Trophoblast cell (in vitro differentiated cells and primary cell): ENCODE measurements around the gene CABYR.

Experiments
- DNase-seq, 2 donors: peaks; one replicate each; pipeline ENCODE4 v3.0.0-alpha.2; 2016
- H2AFZ ChIP-seq: 2 replicates; pipeline ENCODE4 v1.6.1; 2013; ENCODE audit warnings: low read length, moderate library complexity, mild to moderate bottlenecking; ENCODE audit not compliant: insufficient read depth, poor library complexity
- H2AK5ac ChIP-seq: 2 replicates; pipeline ENCODE4 v1.6.1; 2013; ENCODE audit warnings: mild to moderate bottlenecking, low read length
- H2BK120ac ChIP-seq: 2 replicates; pipeline ENCODE4 v1.6.1; 2013; ENCODE audit warnings: low read length, mild to moderate bottlenecking, moderate library complexity; ENCODE audit not compliant: insufficient read depth, poor library complexity
- H2BK12ac ChIP-seq: 2 replicates; pipeline ENCODE4 v1.6.1; 2013; ENCODE audit warnings: mild to moderate bottlenecking, low read length, moderate library complexity
- H2BK5ac ChIP-seq: 2 replicates; pipeline ENCODE4 v1.6.1; 2013; ENCODE audit warnings: low read length, low read depth, moderate library complexity, mild to moderate bottlenecking; ENCODE audit not compliant: poor library complexity
- H3K14ac ChIP-seq: 2 replicates; pipeline ENCODE4 v1.6.1; 2013; ENCODE audit warnings: mild to moderate bottlenecking, low read length
- H3K18ac ChIP-seq: 2 replicates; pipeline ENCODE4 v1.6.1; 2013; ENCODE audit warnings: mild to moderate bottlenecking, low read length
- H3K23ac ChIP-seq: 2 replicates; pipeline ENCODE4 v1.6.1; 2013; ENCODE audit warnings: low read length
- H3K27ac ChIP-seq: 2 replicates; pipeline ENCODE4 v1.5.1; 2013; ENCODE audit warnings: low read depth, mild to moderate bottlenecking, inconsistent platforms, low read length, moderate library complexity
- H3K27me3 ChIP-seq: 2 replicates; pipeline ENCODE4 v1.6.1; 2013; ENCODE audit warnings: inconsistent platforms, mild to moderate bottlenecking, low read length, moderate library complexity; ENCODE audit not compliant: insufficient read depth
- H3K36me3 ChIP-seq, 2 experiments: 1 replicate in 1 of 2; 2 replicates in 1 of 2; pipeline ENCODE4 v1.6.1; 2013; ENCODE audit warnings: low read length in 2 of 2, mild to moderate bottlenecking in 2 of 2, moderate library complexity in 1 of 2; ENCODE audit not compliant: insufficient read depth in 2 of 2, control insufficient read depth in 1 of 2
- H3K4ac ChIP-seq: 2 replicates; pipeline ENCODE4 v1.6.1; 2013; ENCODE audit warnings: low read depth, mild to moderate bottlenecking, low read length, moderate library complexity
- H3K4me1 ChIP-seq, 2 experiments: 1 replicate in 1 of 2; 2 replicates in 1 of 2; pipeline ENCODE4 v1.6.1; 2013; ENCODE audit warnings: low read length in 2 of 2, mild to moderate bottlenecking in 2 of 2, moderate library complexity in 1 of 2; ENCODE audit not compliant: insufficient read depth in 2 of 2, control insufficient read depth in 1 of 2
- H3K4me2 ChIP-seq: 2 replicates; pipeline ENCODE4 v1.6.1; 2013; ENCODE audit warnings: inconsistent platforms, mild to moderate bottlenecking, low read length, moderate library complexity
- H3K4me3 ChIP-seq: 2 replicates; pipeline ENCODE4 v1.5.1; 2013; ENCODE audit warnings: mild to moderate bottlenecking, low read depth, low read length, inconsistent platforms
- H3K79me1 ChIP-seq: one replicate; pipeline ENCODE4 v1.6.1; 2013; ENCODE audit warnings: low read length
- H3K79me2 ChIP-seq: 2 replicates; pipeline ENCODE4 v1.6.1; 2013; ENCODE audit warnings: low read length, mild to moderate bottlenecking; ENCODE audit not compliant: control insufficient read depth, insufficient read depth, poor library complexity
- H3K9ac ChIP-seq: 2 replicates; pipeline ENCODE4 v1.6.1; 2013; ENCODE audit warnings: mild to moderate bottlenecking, low read length
- H3K9me3 ChIP-seq: 2 replicates; pipeline ENCODE4 v1.6.1; 2013; ENCODE audit warnings: low read depth, mild to moderate bottlenecking, control low read depth, inconsistent platforms, low read length; ENCODE audit not compliant: insufficient read depth
- H4K12ac ChIP-seq: 2 replicates; pipeline ENCODE4 v1.6.1; 2013; ENCODE audit warnings: low read depth, mild to moderate bottlenecking, low read length, moderate library complexity
- H4K8ac ChIP-seq: 2 replicates; pipeline ENCODE4 v1.6.1; 2013; ENCODE audit warnings: low read depth, mild to moderate bottlenecking, low read length, moderate library complexity
- H4K91ac ChIP-seq: one replicate; pipeline ENCODE4 v1.6.1; 2013; ENCODE audit warnings: low read depth, mild to moderate bottlenecking, low read length, moderate library complexity
- WGBS: extraction: QIAGEN DNeasy Blood & Tissue Kit; methylation state at CpG from one replicate; pipeline ENCODE4 v1.1.7; 2013; ENCODE audit warnings: missing lambda C conversion rate; ENCODE audit not compliant: insufficient read length, insufficient coverage; ENCODE audit errors: extremely low coverage; 5-methylcytosine and 5-hydroxymethylcytosine counted together

CABYR gene

GRCh38 chr18:24160086-24160485 lies 21.2 kb downstream of the CABYR start:
- Histone ChIP-seq H3K27ac (no peak overlapping the region), H3K9me3 (no peaks in the 10 kb centered on the region), H3K27me3 (no peaks in the 10 kb centered on the region), H2BK5ac (no peak overlapping the region), H3K79me1 (no peaks in the 10 kb centered on the region), H2BK12ac (no peak overlapping the region), H3K4ac (no peak overlapping the region), H3K23ac (no peak overlapping the region), H2AFZ (no peak overlapping the region), H3K79me2 (no peaks in the 10 kb centered on the region), H4K8ac (no peak overlapping the region), H3K14ac (no peak overlapping the region), H3K4me2 (no peak overlapping the region), H3K4me1 (peaks cover 2 to 4% of the 10 kb centered on the region in 2 experiments), H2AK5ac (no peak overlapping the region), H4K91ac (no peak overlapping the region), H3K36me3 (peaks cover 2 to 18% of the 10 kb centered on the region in 2 experiments), H3K18ac (no peak overlapping the region), H3K4me3 (no peak overlapping the region), H4K12ac (no peak overlapping the region), H2BK120ac (no peak overlapping the region), H3K9ac (no peak overlapping the region)
- DNase-seq: no peak
- WGBS: no CpG with 5 or more reads among the region's 5 CpGs

GRCh38 chr18:24161304-24161703 lies 22.4 kb downstream of the CABYR start:
- no peak overlapping the region for H4K12ac ChIP-seq
- H2AK5ac ChIP-seq: no peak overlapping the region
- no peak overlapping the region for H3K4ac ChIP-seq
- no peak for DNase-seq
- no peak overlapping the region for H3K23ac ChIP-seq
- no peak overlapping the region for H2BK12ac ChIP-seq
- H3K4me2 ChIP-seq: no peak overlapping the region
- no peak overlapping the region for H2AFZ ChIP-seq
- no peak overlapping the region for H4K91ac ChIP-seq
- no peaks in the 10 kb centered on the region for H3K79me2 ChIP-seq
- no peak overlapping the region for H3K18ac ChIP-seq
- no peak overlapping the region for H4K8ac ChIP-seq
- no peak overlapping the region for H3K27ac ChIP-seq
- H2BK120ac ChIP-seq: no peak overlapping the region
- H3K79me1 ChIP-seq: no peaks in the 10 kb centered on the region
- no peaks in the 10 kb centered on the region for H3K9me3 ChIP-seq
- no peak overlapping the region for H3K9ac ChIP-seq
- H3K14ac ChIP-seq: no peak overlapping the region
- H3K4me1 ChIP-seq: peaks cover 2 to 4% of the 10 kb centered on the region in 2 experiments
- H3K27me3 ChIP-seq: no peaks in the 10 kb centered on the region
- H3K4me3 ChIP-seq: no peak overlapping the region
- peaks cover 2 to 13% of the 10 kb centered on the region in 2 experiments for H3K36me3 ChIP-seq
- H2BK5ac ChIP-seq: no peak overlapping the region
- no CpG with 5 or more reads among the region's 2 CpGs for WGBS

GRCh38 chr18:24168496-24168895 lies 29.6 kb downstream of the CABYR start:
- Histone ChIP-seq H3K4me1 (peaks cover 15 to 18% of the 10 kb centered on the region in 2 experiments), H4K8ac (no peak overlapping the region), H3K9ac (no peak overlapping the region), H3K18ac (no peak overlapping the region), H3K27ac (peak overlapping the region; percentile 21), H4K91ac (no peak overlapping the region), H3K23ac (no peak overlapping the region), H3K27me3 (no peaks in the 10 kb centered on the region), H4K12ac (no peak overlapping the region), H2AFZ (no peak overlapping the region), H2AK5ac (no peak overlapping the region), H3K9me3 (no peaks in the 10 kb centered on the region), H3K79me1 (peaks cover 6% of the 10 kb centered on the region), H2BK12ac (no peak overlapping the region), H3K4me3 (no peak overlapping the region), H3K14ac (no peak overlapping the region), H3K4ac (no peak overlapping the region), H2BK5ac (no peak overlapping the region), H3K4me2 (peak overlapping the region; percentile 21), H3K36me3 (peaks cover 2 to 4% of the 10 kb centered on the region in 2 experiments), H3K79me2 (peaks cover 2% of the 10 kb centered on the region), H2BK120ac (no peak overlapping the region)
- WGBS: no CpG with 5 or more reads among the region's 7 CpGs
- peak; percentile 91 to 96 for DNase-seq

GRCh38 chr18:24170360-24170759 lies 31.5 kb downstream of the CABYR start:
- Histone ChIP-seq H3K4me3 (no peak overlapping the region), H3K23ac (no peak overlapping the region), H3K4ac (no peak overlapping the region), H3K14ac (no peak overlapping the region), H3K4me1 (peaks cover 13% of the 10 kb centered on the region in 2 experiments), H4K12ac (no peak overlapping the region), H4K8ac (no peak overlapping the region), H3K18ac (no peak overlapping the region), H3K36me3 (peaks cover 2 to 4% of the 10 kb centered on the region in 2 experiments), H2BK5ac (no peak overlapping the region), H3K9ac (no peak overlapping the region), H2BK12ac (no peak overlapping the region), H3K27me3 (no peaks in the 10 kb centered on the region), H2AK5ac (no peak overlapping the region), H3K79me1 (peaks cover 6% of the 10 kb centered on the region), H3K9me3 (no peaks in the 10 kb centered on the region), H4K91ac (no peak overlapping the region), H3K27ac (no peak overlapping the region), H2BK120ac (no peak overlapping the region), H3K79me2 (peaks cover 2% of the 10 kb centered on the region), H3K4me2 (no peak overlapping the region), H2AFZ (no peak overlapping the region)
- WGBS: no CpG with 5 or more reads among the region's 8 CpGs
- DNase-seq: no peak
